ENCODE results near the gene ABHD16A. TPM values are rescaled to one million over a fixed set of nuclear protein-coding genes. Genes with fewer than 3 reads are reported as not detected.

The ABHD16A gene
- total RNA-seq, 1 donor, result 43.4 TPM

GRCh38 chr6:31660381-31661261 lies 42.5 kb downstream of the ABHD16A start, which contains the start of gene C6orf47:
C6orf47 (minus strand) TSS chr6:31660778; CDS start chr6:31659947, 831 bp downstream.
- peaks cover 62% of the 10 kb centered on the region for H3K79me2 ChIP-seq (ENCODE audit: insufficient read depth, low read length)
- H3K4me1 ChIP-seq (ENCODE audit: insufficient read depth, low read length), result peaks cover 43% of the 10 kb centered on the region
- peaks cover 23% of the 10 kb centered on the region for H3K36me3 ChIP-seq (ENCODE audit: insufficient read depth, low read length)
- peaks cover 22% of the 10 kb centered on the region for H4K20me1 ChIP-seq (ENCODE audit: insufficient read depth, low read length)
- peak; percentile 97 for DNase-seq (ENCODE audit: insufficient read length, low spot score, missing footprints)
- no peak for TF ChIP-seq CTCF (IDR thresholded peaks at IDR 0.05; ENCODE audit: extremely low read depth, low read depth, low read length)
- peak within 1 kb of the TSS; percentile 75 for H2AFZ ChIP-seq (ENCODE audit: low read length)
- no peaks in the 10 kb centered on the region for H3K27me3 ChIP-seq (ENCODE audit: insufficient read depth, low read length)
- H3K4me2 ChIP-seq (ENCODE audit: insufficient read depth, low read length), result peak within 1 kb of the TSS; percentile 100
- H3K27ac ChIP-seq (ENCODE audit: low read depth, low read length), result peak within 1 kb of the TSS; percentile 67
- H3K9me3 ChIP-seq (ENCODE audit: low read depth, low read length), result no peaks in the 10 kb centered on the region
- peak within 1 kb of the TSS; percentile 82 for H3K4me3 ChIP-seq (ENCODE audit: insufficient read depth, low read length)

GRCh38 chr6:31659649-31660380 lies 43.3 kb downstream of the ABHD16A start:
- peak overlapping the region; percentile 100 for H3K4me2 ChIP-seq (ENCODE audit: insufficient read depth, low read length)
- peaks cover 70% of the 10 kb centered on the region for H3K79me2 ChIP-seq (ENCODE audit: insufficient read depth, low read length)
- H3K27me3 ChIP-seq (ENCODE audit: insufficient read depth, low read length), result no peaks in the 10 kb centered on the region
- peak overlapping the region; percentile 67 for H3K27ac ChIP-seq (ENCODE audit: low read depth, low read length)
- no peak for TF ChIP-seq CTCF (IDR thresholded peaks at IDR 0.05; ENCODE audit: extremely low read depth, low read depth, low read length)
- H2AFZ ChIP-seq (ENCODE audit: low read length), result peak overlapping the region; percentile 75
- H3K9me3 ChIP-seq (ENCODE audit: low read depth, low read length), result no peaks in the 10 kb centered on the region
- H3K36me3 ChIP-seq (ENCODE audit: insufficient read depth, low read length), result peaks cover 23% of the 10 kb centered on the region
- H4K20me1 ChIP-seq (ENCODE audit: insufficient read depth, low read length), result peaks cover 22% of the 10 kb centered on the region
- H3K4me1 ChIP-seq (ENCODE audit: insufficient read depth, low read length), result peaks cover 43% of the 10 kb centered on the region
- DNase-seq (ENCODE audit: insufficient read length, low spot score, missing footprints), result peak; percentile 94
- peak overlapping the region; percentile 82 for H3K4me3 ChIP-seq (ENCODE audit: insufficient read depth, low read length)

GRCh38 chr6:31658983-31659648 lies 44.0 kb downstream of the ABHD16A start:
- Histone ChIP-seq H3K27ac (ENCODE audit: low read depth, low read length) (no peak overlapping the region), H3K4me1 (ENCODE audit: insufficient read depth, low read length) (peaks cover 38% of the 10 kb centered on the region), H3K4me2 (ENCODE audit: insufficient read depth, low read length) (peak overlapping the region; percentile 100), H3K27me3 (ENCODE audit: insufficient read depth, low read length) (no peaks in the 10 kb centered on the region), H3K9me3 (ENCODE audit: low read depth, low read length) (no peaks in the 10 kb centered on the region), H2AFZ (ENCODE audit: low read length) (no peak overlapping the region), H3K4me3 (ENCODE audit: insufficient read depth, low read length) (peak overlapping the region; percentile 82), H3K79me2 (ENCODE audit: insufficient read depth, low read length) (peaks cover 73% of the 10 kb centered on the region), H4K20me1 (ENCODE audit: insufficient read depth, low read length) (peaks cover 22% of the 10 kb centered on the region), H3K36me3 (ENCODE audit: insufficient read depth, low read length) (peaks cover 23% of the 10 kb centered on the region)
- DNase-seq (ENCODE audit: insufficient read length, low spot score, missing footprints), result no peak
- TF ChIP-seq CTCF (IDR thresholded peaks at IDR 0.05; ENCODE audit: extremely low read depth, low read depth, low read length), result no peak

All from osteoblast (primary cell).